HepG2 (cell line): ENCODE measurements around the gene PCGF3. TPM values are rescaled to one million over a fixed set of nuclear protein-coding genes. Genes with fewer than 3 reads are reported as not detected.

Source experiments
- ATF2 ChIP-seq: sonication (generic); formaldehyde crosslinking; IDR thresholded peaks from 2 replicates; pipeline ENCODE4 v1.4.0; 2020; ENCODE audit warnings: missing genetic modification reagents
- ZBTB39 ChIP-seq: sonication (generic); formaldehyde crosslinking; IDR thresholded peaks from 2 replicates; pipeline ENCODE4 v1.5.0; 2020; ENCODE audit warnings: missing genetic modification reagents
- ZHX2 ChIP-seq, 2 experiments: sonication (generic) in 1 of 2; formaldehyde crosslinking in 1 of 2; IDR thresholded peaks; 2 replicates each; pipeline versions ENCODE4 v1.6.1 to v1.9.0; 2014 to 2022; ENCODE audit warnings: antibody characterized with exemption in 1 of 2, borderline replicate concordance in 1 of 2, inconsistent platforms in 1 of 2, low read depth in 1 of 2, missing genetic modification reagents in 1 of 2
- ZMYM2 ChIP-seq: sonication (generic); formaldehyde crosslinking; IDR thresholded peaks from 2 replicates; pipeline ENCODE4 v1.8.0; 2022; ENCODE audit warnings: mild to moderate bottlenecking, missing genetic modification reagents
- ZNF230 ChIP-seq: sonication (generic); formaldehyde crosslinking; IDR thresholded peaks from 2 replicates; pipeline ENCODE4 v1.4.0; 2020; ENCODE audit warnings: mild to moderate bottlenecking, missing genetic modification reagents
- ZNF251 ChIP-seq: sonication (generic); formaldehyde crosslinking; IDR thresholded peaks from 2 replicates; pipeline ENCODE4 v1.9.0; 2021; ENCODE audit warnings: mild to moderate bottlenecking, missing genetic modification reagents
- ZNF281 ChIP-seq: sonication (generic); formaldehyde crosslinking; IDR thresholded peaks from 2 replicates; pipeline ENCODE4 v1.4.0; 2020; ENCODE audit warnings: missing genetic modification reagents, borderline replicate concordance
- ZNF572 ChIP-seq: sonication (generic); formaldehyde crosslinking; IDR thresholded peaks from 2 replicates; pipeline ENCODE4 v1.5.1; 2020; ENCODE audit warnings: mild to moderate bottlenecking, missing genetic modification reagents
- ZNF790 ChIP-seq: sonication (generic); formaldehyde crosslinking; IDR thresholded peaks from 2 replicates; pipeline ENCODE4 v1.8.0; 2022; ENCODE audit warnings: missing genetic modification reagents, mild to moderate bottlenecking, borderline replicate concordance
- ZSCAN21 ChIP-seq: sonication (generic); formaldehyde crosslinking; IDR thresholded peaks from 2 replicates; pipeline ENCODE4 v1.8.0; 2022; ENCODE audit warnings: mild to moderate bottlenecking, missing genetic modification reagents, moderate library complexity, borderline replicate concordance
- polyA plus RNA-seq, 8 experiments: library from polyadenylated mRNA; depleted of rRNA in 3 of 8; stranded (reverse) in 7 of 8; unstranded in 1 of 8; fragments of >200 nt; fragmentation: Illumina TruSeq in 4 of 8; extraction: Trizol in 4 of 8; gene quantifications; 2 replicates each; pipeline versions ENCODE4 v1.2.1 to v1.2.3, GENCODE V29; 2011 to 2016; ENCODE audit warnings: low read depth in 4 of 8, missing spikeins in 1 of 8, mixed read lengths in 1 of 8; ENCODE audit not compliant: insufficient read depth in 1 of 8
- total RNA-seq, 5 experiments: library from RNA; depleted of rRNA; stranded (reverse); fragments of >200 nt; fragmentation: Illumina TruSeq; extraction: Trizol; gene quantifications; 2 replicates each; pipeline ENCODE4 v1.2.3, GENCODE V29; 2016; ENCODE audit warnings: low read depth in 1 of 5

PCGF3 gene
- total and polyA plus RNA-seq, 2 of the 13 experiments (the other 11 are each of a cell fraction or from before 2014, with no cell fraction given) = 28.6 to 66.2 TPM

- TF ChIP-seq ZBTB39 = no peak
- TF ChIP-seq ZNF281 = peak; percentile 41; the same call in 1 of the 2 replicates
- TF ChIP-seq ZNF790 = no peak
- TF ChIP-seq ZNF572 (CRISPR knock-in tag) = peak; percentile 59; the same call in 1 of the 2 replicates
- no peak for TF ChIP-seq ZNF230 (CRISPR knock-in tag)
- no peak for TF ChIP-seq ZHX2 (IDR thresholded peaks at IDR 0.05; ENCODE audit: low read depth)
- TF ChIP-seq ZHX2 (CRISPR knock-in tag; IDR thresholded peaks at IDR 0.05; ENCODE audit: borderline replicate concordance) = no peak
- TF ChIP-seq ATF2 (CRISPR knock-in tag) = 0 out of 2 replicates have a peak, but pooled peaks have one; percentile 48
- TF ChIP-seq ZNF251 (CRISPR knock-in tag) = no peak
- TF ChIP-seq ZSCAN21 (CRISPR knock-in tag) = peak; percentile 53; the same call in 1 of the 2 replicates
- TF ChIP-seq ZMYM2 (CRISPR knock-in tag) = peak; percentile 76; the same call in 1 of the 2 replicates
Measured at GRCh38 chr4:692771-693554, 12.7 kb upstream of the PCGF3 start (continued).
